HG03159 (cell line): ENCODE data around the gene ATG16L2.
"Not testable (repeated sequence)": the region's sequence is repeated elsewhere in the genome, so short reads cannot be mapped to it uniquely, and the experiment has no call there.

Source experiments
- ATAC-seq: cut with Tn5 transposase; IDR thresholded peaks from one replicate; pipeline ENCODE4 v1.9.1; 2021; ENCODE audit warnings: mild to moderate bottlenecking, moderate library complexity; ENCODE audit not compliant: unreplicated experiment

The ATG16L2 gene

GRCh38 chr11:72842126-72842525 lies 27.9 kb downstream of the ATG16L2 start:
- ATAC-seq, result no peak

GRCh38 chr11:72842653-72843330 lies 28.6 kb downstream of the ATG16L2 start:
- ATAC-seq, result no peak

- no peak for ATAC-seq
These were observed 30.1 kb downstream of the ATG16L2 start for GRCh38 chr11:72844356-72844755.

- no peak for ATAC-seq
These were observed 34.7 kb downstream of the ATG16L2 start for GRCh38 chr11:72848846-72849466.

GRCh38 chr11:72850832-72851231 lies 36.6 kb downstream of the ATG16L2 start:
- ATAC-seq, result no peak

- no peak for ATAC-seq
These were observed 37.5 kb downstream of the ATG16L2 start for GRCh38 chr11:72851726-72852125.

GRCh38 chr11:72856065-72856464 lies 41.9 kb downstream of the ATG16L2 start:
- ATAC-seq, result no peak

- no peak for ATAC-seq
These were observed 42.5 kb downstream of the ATG16L2 start for GRCh38 chr11:72856551-72857345.

- not testable (repeated sequence) for ATAC-seq
These were observed 44.1 kb downstream of the ATG16L2 start for GRCh38 chr11:72858267-72858666.

GRCh38 chr11:72859126-72859525 lies 44.9 kb downstream of the ATG16L2 start:
- no peak for ATAC-seq

- ATAC-seq, result no peak
These were observed 45.8 kb downstream of the ATG16L2 start for GRCh38 chr11:72860010-72860409.

- ATAC-seq, result no peak
These were observed 46.4 kb downstream of the ATG16L2 start for GRCh38 chr11:72860592-72860991.

- ATAC-seq, result no peak
These were observed 48.9 kb downstream of the ATG16L2 start for GRCh38 chr11:72863091-72863490.

- no peak for ATAC-seq
These were observed 49.7 kb downstream of the ATG16L2 start for GRCh38 chr11:72863916-72864315.

- no peak for ATAC-seq
These were observed 50.8 kb downstream of the ATG16L2 start for GRCh38 chr11:72864702-72865655.

- no peak for ATAC-seq
These were observed 53.8 kb downstream of the ATG16L2 start for GRCh38 chr11:72867970-72868369.

- ATAC-seq, result no peak
These were observed 55.6 kb downstream of the ATG16L2 start for GRCh38 chr11:72869831-72870230.

GRCh38 chr11:72871119-72871518 lies 56.9 kb downstream of the ATG16L2 start:
- ATAC-seq, result no peak

GRCh38 chr11:72872012-72872411 lies 57.8 kb downstream of the ATG16L2 start:
- ATAC-seq, result no peak

GRCh38 chr11:72875736-72876135 lies 61.5 kb downstream of the ATG16L2 start:
- ATAC-seq, result no peak

GRCh38 chr11:72876147-72876546 lies 61.9 kb downstream of the ATG16L2 start:
- ATAC-seq, result no peak
